C4-2B (cell line): ENCODE results near the gene NXF1.

Source experiments
- CTCF ChIP-seq: fragments of 450-650 bp; conservative IDR thresholded peaks from 2 replicates; pipeline ENCODE4 v1.5.1; 2017; ENCODE audit warnings: mild to moderate bottlenecking
- ZFX ChIP-seq: fragments of 450-650 bp; IDR thresholded peaks from 2 replicates; pipeline ENCODE4 v1.6.1; 2017

DNA sequence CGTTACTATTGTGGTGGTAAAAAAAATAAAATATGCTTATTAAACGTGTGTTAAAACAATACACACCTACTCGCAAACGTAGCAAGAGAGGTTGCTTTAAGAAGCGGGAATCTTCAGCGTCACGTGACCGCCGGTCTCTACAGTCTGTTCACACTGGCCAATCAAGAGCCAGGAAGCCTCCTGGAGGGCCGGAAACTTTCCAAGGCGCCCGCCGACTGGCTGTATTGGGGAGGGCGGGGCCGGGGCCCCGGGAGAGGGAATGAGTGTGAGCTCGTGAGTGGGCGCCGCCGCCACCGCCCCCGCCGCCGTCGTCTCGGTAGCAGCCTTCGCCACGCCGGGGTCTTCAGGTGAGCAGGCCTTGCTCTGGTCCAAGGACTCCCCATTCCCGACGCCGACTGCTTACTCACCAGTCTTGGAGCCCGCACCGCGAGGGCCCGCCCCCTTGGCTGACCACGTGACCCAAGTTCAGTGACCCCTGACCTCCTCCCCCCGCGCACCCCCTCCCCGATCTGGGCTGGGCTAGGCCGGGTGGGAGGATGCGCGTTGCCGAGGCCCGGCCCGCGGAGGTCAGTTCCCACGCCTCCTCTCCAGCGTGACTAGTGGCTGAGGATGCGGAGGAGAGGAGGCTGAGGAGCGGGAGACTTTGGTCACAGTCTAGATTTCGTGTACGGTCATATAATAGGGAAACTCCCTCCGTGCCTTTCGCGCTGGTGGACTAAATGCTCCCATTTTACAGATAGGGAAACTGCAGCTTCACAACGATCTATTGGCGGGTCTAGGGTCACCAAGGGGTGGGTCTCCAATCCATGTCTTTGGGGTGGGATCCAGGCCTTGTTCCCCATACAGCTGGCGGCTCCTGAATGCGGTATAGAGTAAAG is 33.9 kb downstream of the NXF1 start, which contains the start of gene TAF6L:
- no peak for TF ChIP-seq CTCF
- TF ChIP-seq ZFX = no peak
